Pulmonary artery endothelial cell (primary cell): ENCODE results near the gene CALN1. TPM values are rescaled to one million over a fixed set of nuclear protein-coding genes. Genes with fewer than 3 reads are reported as not detected.
"Not testable (repeated sequence)": the region's sequence is repeated elsewhere in the genome, so short reads cannot be mapped to it uniquely, and the experiment has no call there.

ENCODE experiments used
- DNase-seq: peaks from one replicate; pipeline ENCODE4 v3.0.0-alpha.2; 2011; ENCODE audit warnings: low read depth, low spot score
- total RNA-seq: library from RNA; depleted of rRNA; stranded (reverse); fragments of >200 nt; gene quantifications from 2 replicates; pipeline ENCODE4 v1.2.3, GENCODE V29; 2014

Gene CALN1
- total RNA-seq, 1 donor from 2014 or later = not detected

DNA sequence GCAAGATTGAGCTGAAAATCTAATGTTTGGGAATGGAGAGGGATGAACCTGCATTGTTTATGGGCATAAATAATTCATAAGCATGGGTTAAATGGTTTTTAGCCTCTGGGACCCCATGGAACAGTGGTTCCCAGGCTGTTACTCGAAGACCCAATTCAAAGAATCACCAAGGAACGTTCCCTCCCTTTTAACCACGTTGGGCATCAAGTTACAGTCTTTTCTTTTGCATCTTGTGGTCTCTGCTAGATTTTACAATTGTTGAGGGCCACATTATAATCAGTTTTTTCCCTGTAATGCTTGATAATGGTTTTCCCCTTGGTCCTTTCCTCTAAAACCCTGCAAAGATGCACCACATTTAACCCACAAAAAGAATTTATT is 2.5 kb downstream of the CALN1 start:
- no peak for DNase-seq

DNA sequence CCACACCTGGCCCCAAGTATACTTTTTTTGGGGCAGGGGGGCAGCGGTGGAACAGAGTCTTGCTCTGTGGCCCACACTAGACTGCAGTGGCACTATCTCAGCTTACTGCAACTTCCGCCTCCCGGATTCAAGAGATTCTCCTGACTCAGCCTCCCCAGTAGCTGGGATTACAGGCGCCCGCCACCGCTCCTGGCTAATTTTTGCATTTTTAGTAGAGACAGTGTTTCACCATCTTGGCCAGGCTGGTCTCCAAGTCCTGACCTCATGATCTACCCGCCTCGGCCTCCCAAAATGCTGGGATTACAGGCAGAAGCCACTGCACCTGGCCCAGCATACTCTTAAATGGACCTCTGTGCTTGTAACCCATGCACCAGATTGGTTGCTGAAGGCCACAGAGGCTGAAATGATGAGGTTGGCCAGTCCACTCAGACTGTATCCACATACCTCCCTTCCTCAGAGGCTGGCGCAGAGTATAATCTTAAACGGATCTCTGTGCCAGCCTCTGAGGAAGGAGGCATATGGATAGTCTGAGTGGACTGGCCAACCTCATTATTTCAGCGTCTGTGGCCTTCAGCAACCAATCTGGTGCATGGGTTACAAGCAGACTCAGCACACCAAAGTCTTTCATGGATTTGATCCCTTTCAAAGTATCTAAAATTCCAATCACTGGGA is 3.0 kb downstream of the CALN1 start:
- DNase-seq = no peak

DNA sequence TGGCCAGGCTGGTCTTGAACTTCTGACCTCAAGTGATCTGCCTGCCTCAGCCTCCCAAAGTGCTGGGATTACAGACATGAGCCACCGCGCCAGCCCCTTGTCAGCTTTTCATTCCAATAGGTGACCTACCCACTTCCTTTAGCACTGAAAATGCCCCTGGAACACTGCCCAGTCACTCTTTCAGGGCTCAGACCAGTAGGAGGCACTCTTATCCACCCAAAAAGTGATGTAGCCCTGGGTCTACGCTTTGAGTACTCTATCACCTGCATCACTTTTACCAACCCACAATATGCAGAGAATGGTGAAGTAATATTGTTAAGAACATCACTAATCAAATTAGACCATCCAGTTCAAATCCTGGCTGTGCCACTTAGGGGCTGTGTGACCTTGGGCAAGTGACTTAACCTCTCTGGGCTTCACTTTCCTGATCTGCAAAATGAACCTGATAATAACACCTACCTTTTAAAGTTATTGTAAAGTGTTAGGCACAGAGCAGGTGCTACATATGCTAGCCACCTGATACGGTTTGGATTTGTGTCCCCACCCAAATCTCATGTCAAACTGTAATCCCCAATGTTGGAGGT is 5.2 kb downstream of the CALN1 start:
- no peak for DNase-seq

DNA sequence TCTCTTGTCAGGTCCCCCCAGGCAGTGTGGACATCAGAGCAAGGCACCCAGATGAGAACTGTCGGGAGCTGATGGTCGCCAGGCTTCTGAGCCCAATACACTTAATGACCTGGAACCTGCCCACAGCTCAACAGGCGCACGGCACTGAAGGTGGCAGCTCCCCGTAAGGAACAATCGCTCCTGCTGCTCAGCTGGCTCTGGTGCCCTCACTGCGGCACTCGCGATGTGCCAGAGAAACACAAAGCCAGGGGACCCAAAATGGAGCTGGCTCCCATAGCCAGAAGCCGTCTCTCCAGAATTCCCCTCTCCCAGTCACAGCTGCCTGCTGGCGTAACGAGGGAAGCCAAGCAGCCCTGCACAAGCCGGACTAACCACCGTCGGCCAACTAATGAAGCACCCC is 6.3 kb downstream of the CALN1 start:
- no peak for DNase-seq

DNA sequence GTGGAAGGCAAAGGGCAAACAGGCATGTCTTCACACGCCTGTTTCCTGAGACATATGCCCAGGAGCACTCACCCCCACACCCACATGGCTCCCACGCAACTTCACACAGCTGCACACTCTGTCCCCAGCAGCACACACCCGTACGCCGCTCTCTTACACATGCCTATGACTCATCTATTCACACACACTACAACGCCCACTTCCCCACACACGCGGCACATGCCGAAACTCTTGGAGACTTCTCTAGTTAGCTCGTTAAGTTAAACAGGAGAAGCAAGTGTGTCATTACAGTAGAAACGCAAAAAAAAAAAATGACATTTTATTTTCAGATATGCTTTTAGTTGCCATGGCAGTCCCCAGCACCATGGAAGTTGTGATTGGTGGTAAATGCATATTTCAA is 6.7 kb downstream of the CALN1 start:
- DNase-seq = no peak

DNA sequence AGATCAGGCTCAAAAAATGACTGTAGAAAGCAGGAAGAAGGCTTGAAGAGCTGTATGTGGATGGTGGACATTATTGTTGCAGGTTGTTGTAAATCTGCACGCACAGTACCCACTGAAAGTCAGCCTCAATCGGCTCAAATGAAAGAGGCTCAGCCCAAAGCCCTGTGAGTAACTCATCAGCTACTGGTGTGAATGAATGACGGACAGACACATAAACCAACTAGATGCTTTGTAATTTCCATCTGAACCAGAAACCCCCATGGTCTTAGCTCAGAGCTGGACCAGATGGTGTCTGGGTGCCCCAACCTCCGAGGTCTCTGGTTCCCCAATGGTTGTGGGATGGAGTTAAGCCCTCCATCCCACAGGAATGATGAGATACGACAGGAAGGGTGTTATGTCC is 7.4 kb downstream of the CALN1 start:
- DNase-seq = no peak

DNA sequence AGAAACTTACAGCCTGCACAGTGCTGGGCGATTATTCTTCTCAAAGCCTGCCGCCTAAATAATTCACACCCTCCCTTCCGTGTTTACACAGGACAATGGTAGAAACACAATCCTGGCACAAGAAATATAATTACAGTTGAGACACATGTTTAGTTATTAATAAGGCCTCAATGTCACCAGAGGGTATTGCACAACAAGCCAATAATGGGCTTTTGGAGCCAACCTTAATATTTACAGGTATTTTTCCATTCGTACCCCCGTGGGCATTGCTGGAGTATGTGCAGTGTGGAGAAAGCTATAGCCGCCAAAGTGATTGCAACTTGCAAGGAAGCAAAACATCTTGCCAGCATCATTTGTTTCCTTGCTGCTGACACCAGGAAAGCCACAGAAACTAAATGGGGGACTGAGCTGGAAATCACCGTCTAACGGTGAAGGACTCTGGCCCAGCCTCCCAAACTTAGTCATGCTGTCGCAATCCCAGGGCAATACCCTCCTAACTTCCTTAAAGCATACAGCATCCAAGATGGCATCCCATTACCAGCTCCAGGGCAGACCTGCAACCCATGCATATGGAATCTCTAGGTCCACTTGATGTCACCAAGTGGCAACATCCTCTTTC is 8.6 kb downstream of the CALN1 start:
- no peak for DNase-seq

DNA sequence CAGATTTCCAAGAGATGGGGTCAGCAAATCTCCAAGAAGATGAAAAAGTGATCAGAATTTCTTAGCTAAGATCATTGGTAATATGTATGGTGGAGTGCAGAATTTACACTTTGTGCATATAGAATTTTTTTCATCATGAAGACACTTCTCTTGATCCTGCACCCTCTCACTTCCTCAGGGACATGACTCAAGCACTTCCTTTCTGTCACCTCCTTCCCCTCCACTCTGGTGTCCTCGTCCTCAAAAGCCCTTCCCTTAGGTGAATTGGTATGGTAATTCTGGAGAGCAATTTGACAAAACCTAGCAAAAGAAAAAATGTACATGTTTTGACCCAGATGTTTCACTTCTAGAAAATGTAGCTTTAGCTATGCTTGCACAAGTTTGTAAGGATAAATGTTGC is 18.1 kb downstream of the CALN1 start:
- DNase-seq = no peak

DNA sequence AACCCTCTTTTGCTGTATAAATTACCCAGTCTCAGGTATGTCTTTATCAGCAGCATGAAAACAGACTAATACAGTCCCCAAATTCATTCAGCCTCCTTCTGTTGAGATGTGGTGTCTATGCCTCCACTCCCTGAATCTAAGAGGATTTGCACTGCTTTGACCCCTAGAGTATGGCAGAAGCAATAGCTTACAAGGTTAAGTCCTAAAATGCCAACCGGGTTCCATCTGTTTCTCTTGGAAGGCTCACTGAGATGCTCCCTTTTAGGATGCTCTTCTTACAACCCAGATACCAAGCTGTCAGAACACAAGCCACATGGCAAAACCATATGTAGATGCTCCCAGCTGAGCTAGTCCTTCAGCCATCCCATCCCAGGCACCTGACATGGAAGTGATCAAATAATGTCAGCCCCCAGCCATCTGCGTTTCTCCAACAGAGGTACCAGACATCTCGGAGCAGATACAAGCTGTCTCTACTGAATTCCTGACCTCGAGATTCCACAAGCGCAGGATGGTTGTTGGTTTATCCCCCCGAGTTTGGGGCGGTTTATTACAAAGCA is 20.2 kb downstream of the CALN1 start:
- no peak for DNase-seq

DNA sequence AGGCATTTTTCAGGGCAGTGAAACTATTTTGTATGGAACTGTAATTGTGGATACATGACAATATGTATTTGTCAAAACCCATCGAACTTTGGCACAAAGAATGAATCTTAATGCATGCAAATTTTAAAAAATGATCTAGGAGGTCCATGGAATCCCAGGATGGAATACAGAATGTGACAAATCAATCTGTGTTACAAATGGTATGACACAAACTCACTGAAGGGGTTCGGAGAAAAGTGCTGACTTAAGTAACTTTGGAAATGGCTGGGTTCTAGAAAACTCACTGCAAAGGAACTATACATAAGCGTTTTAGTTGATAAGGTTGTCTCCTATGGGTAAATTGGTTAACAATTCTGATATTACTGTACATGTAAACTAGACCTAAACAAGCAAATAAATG is 26.0 kb downstream of the CALN1 start:
- DNase-seq = no peak

DNA sequence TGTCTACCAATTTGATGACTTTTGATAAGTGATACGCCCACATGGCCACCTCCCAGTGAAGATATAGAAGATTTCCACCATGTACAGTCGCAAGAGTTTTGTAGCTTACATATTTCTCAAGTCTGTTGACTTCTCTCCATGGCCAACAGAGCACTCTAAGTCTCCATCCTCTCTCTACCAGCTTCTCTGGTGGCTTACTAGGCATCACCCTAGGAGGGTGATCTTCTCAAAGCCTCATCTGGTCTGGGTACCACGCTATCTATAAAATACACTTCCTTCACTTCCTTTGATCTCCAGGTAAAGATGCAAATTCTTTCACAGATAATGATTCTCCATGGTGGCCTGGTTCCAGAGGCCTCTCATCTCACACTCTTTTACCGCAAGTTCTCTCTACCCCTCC is 49.9 kb downstream of the CALN1 start:
- DNase-seq = no peak

DNA sequence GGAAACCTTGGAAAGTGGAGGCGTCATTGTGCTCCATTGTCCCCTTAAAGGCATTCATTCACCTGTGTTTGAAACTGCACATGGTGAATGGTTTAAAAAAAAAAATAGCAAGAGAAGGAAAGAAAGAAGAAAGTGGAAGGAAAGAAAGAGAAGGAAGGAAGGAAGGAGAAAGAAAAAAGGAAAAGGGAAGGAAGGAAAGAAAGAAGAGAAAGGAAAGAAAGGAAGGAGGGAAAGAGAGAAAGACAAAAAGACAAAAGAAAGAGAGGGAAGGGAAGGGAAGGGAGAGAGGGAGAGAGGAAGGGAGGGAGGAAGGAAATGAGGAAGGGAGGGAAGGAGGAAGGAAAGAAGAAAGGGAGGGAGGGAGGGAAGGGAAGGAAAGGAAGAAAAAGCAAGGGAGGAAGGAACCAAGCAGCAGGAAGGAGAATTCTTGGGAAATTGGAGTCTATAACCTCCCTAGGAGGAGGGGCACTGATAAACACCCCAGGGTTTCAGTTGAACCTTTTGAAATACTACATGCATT is 66.9 kb downstream of the CALN1 start:
- DNase-seq = no peak

DNA sequence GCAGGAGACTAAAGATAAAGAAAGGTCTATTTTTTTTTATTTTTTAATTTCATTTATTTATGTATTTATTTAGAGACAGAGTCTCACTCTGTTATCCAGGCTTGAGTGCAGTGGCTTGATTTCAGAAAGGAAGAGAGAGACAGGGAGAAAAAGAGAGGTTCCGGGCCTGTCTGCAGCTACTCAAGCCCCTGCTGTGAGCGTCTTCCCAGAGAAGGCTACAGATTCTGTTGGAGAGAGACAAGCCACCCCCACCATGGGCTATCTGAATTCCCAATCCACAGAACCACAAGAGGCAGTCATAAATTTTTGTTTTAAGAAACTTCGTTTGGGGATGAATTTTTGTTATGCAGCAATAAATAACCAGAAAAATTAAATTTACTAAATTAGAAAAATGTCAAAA is 68.1 kb downstream of the CALN1 start:
- no peak for DNase-seq

DNA sequence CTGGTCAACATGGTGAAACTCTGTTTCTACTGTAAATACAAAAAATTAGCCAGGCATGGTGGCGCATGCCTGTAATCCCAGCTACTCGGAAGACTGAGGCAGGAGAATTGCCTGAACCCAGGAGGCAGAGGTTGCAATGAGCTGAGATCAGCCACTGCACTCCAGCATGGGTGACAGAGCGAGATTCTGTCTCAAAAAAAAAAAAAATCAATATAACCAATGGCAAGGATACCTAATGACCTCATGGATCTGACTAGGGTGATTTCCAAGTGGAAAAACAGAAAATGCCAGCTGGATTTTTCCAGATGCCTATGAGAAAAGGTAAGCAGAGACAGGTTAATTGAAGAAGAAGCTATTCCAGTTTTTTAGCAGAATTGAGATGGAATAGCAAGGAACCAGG is 68.8 kb downstream of the CALN1 start:
- not testable (repeated sequence) for DNase-seq

DNA sequence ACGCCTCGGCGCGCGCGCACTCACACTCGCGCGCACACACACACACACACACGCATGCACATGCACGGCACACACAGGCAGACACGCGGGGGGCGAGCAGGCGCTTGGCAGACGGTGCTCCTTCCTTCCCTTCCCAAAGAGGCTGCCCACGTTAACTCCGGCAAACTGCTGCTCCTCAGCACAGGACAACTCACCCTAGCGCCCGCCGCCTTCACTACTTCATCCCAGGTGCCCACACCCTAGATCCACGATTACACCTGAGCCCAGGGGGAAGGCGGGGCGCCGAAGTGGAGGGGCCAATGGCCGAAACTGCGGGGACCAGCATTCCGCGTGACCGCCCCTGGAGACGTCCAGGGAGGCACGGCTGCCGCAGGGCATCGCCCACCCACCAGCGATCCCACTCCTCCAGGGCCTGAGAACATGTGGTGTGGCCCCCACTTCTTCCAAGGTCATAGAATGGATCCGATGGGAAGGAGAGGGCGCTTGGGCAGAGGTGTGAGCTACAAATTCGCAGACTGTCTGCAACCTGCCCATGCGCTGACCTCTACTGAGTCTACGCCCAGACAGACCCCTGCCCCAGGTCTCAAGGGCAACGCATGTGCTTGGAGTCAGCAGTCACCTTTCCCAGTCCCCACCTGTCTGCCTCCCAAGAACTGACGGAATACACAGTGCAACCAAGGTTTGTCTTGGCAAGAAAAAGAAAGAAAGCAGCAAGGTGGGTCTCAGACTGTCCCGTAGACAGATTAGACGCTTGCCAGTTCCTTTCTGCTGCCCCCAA is 74.6 kb downstream of the CALN1 start:
- no peak for DNase-seq

DNA sequence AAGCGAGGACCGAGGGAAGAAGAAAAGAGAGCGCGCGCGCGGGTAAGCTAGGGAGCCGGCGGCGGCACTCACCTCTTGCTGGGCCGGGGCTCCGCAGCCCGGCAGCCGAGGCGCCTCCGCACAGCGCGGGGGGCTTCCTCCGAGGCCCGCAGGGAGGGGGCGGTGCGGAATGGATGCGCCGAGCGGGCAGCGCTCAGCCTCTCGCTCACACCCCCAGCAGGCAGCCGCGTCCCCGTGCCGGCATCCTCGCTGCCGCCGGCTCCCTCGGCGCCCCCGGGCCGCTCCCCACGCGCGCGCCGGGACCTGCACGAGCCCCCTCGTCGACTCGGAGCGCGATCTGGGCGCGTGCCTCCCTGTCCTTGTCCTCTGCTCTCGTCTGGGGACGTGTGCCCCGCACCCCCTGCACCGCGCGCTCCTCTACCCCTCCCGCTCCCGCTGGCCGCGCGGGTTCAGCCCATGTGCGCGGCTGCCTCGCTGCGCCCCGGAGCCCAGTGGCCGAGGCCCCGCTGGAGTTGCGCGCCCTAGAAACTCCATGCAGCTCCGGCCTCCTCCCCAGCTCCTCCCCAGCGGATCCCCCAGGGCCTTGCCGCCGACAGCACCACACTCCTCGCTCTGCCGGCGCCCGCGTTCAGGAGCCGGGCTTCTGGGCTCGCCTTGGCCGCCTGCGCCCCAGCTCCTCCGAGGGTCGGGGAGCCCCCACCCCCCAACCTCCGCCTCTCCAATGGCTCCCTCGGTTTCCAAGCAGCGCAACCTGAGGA is 75.3 kb downstream of the CALN1 start:
- DNase-seq = no peak

DNA sequence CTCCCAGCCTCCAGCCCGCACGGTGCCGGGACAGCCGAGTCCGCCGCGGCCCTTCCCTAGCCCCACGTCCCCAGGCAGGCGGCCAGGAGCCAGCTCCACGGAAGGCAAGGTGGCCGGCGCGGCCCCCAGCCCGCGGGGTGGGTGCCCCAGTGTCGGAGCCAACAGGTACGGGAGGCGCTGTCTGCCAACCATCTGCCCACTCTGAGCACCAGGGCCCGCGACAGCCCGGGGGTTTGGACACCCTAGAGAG is 75.8 kb downstream of the CALN1 start:
- no peak for DNase-seq

DNA sequence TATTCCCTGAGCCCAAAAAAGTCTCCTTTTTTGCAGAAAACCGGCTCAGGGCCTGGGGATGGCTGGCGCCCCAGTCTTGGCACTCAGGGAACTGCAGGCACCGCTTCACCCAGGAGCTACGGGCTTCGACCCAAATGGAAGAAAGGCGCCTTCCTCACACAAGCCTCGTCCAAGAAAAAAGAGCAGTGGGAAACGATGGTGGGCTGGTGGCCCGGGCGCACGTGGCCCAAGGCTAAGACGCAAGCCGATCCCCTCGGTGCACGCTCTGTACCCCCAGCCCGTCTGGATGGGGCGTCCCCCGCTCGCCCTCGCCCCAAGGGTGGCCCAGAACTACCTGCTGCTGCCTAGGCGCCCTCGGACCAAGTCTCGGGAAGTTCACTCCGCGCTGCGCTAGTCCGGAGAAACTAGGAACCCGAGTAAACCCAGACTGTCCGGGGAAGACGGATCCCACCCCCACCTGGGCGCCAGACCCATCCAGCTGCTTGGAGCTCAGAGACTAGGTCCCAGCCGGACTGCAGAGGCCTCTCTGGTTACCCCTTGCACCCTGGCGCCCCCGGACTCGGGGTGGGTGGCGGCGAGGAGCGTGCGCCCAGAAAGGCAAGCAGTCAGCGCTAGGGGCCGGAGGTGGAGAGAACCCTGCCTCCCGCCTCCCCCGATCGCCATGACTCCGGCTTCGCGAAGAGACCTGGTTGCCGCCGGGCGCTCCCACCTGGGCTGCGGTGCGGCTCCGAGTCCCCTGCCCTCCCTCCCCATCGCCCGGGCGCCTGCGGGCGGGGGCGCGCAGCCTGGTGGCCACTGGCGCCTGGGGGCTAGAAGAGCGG is 76.4 kb downstream of the CALN1 start:
- no peak for DNase-seq

DNA sequence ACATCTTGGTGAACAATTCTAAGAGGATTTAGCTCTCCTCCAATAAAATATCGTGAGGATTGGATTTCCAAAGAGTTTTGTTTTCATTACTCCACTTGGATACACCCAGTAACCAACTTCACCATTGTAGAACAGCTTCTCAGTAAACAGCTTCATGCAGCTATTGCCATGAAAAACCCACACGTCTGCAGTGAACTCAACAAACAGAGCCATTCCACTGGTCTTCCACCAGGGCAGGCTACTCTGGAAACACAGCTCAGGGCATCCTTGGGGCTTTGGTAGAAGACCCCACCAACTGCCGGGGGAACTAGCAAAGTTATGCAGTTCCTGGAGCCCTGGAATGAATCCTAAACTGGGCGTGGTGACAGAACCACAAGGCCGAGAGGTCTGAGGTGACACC is 77.4 kb downstream of the CALN1 start:
- DNase-seq = no peak

DNA sequence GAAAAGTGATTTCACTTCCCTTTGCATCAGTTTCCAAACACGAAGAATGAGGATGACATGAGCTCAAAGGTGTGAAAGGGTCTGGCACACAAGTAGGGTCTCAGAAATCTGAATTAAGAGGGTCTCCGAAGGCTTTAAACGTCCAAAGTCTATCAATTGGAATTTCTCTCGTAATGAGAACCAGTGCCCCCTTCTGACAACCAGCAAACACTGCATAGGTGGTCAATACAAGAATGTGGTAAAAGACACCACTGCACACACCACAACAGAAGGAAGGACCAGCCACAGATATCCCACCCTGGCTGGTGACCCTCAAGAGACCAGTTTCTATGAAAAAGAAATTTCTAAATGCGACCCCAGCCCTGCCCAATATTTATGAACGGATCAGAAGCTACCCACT is 78.1 kb downstream of the CALN1 start:
- no peak for DNase-seq

DNA sequence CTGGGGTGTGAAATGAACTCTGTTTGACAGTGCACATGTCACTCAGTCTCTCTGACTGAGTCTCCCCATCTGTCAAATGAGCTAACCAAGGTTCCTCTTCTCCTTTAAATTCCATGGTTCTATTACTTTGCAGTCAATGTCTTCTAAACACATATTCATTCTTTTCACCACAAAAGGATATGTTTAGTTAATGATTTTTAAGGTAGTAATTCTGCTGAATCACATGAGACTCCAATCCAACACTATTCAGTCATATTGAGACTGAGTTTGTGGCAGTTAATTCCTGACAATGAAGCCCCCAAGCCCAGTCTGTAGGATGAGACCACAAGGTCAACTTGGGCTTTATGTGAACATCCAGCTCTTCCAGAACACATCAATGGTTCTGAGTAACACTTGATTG is 85.3 kb downstream of the CALN1 start:
- DNase-seq = no peak
